HG03378 (cell line): ENCODE data around the gene ANAPC4.

Source experiments
- ATAC-seq: cut with Tn5 transposase; IDR thresholded peaks from one replicate; pipeline ENCODE4 v1.9.1; 2021; ENCODE audit warnings: mild to moderate bottlenecking, moderate library complexity; ENCODE audit not compliant: unreplicated experiment

The ANAPC4 gene

DNA sequence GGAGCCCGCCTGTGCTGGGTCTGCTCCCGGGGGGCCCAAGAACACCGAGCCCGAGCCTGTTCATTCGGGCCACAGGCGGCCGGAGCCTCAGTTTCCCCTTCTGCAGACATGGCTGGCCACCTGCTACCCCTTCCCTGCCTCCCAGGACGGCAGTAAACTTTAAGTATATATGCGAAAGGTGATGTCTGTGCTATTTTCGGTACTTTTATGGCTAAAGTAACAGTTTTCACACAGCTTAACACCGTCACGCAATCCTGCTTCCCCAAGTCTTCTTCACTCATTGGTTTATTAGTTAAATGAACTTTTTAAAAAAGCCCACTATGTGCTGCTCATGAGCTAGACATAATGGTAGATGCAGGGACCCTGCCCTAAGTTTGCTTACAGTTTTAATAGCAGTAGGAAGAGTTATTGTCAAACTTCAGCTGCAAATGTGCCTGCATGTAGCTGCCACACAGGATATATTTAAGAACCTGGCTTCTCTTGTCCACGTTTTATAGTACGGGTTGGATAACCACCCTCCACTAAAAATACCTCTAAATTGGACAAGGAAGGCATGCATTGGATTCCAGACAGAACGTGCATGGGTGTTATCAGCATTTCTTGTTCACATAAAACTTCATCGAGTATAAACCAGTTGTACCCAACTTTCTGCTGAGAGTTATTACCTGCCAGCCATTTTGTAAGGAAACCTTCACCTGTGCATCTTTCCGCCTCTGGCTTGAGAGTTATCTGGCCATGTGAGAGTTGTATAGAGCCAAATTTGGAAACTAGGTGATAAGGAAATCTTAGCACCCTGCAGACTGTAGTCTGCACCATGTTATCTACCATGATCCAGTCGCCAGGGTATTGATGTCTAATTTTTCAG lies 741 bp downstream of the ANAPC4 start:
- peak; percentile 21 for ATAC-seq

DNA sequence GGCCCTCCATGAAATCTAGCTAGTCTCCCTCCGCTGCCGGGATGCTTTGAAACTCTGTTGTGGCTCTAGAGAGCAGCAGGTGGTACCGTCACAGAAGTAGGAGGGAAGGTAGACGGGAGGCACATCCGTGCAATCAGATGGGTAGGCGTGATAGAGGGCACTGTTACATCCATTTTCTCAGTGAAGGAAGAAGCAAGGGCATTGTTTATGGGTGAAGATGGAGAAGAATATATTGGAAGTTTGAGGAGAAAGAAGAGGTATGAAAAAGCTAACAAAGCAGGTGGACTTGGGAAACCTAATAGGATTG lies 1.3 kb downstream of the ANAPC4 start:
- ATAC-seq = no peak

DNA sequence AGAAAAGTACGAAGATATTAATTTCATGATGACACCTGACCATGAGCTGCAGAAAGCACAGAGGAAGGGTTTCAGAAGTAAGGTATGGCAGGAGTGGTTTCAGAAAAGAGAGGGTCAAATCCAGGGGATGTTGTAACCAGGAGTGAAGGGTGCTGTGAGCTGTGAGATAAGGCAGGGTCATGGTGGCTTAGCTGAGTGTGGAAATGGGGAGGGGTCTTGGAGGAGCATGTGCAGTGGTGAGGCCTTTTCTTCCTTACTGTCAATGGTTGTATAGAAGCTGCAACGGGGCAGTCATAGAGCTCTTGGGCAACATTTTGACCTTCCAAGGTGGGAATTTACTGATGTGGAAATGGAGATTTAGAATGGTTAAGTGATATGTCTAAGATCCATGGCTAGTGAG lies 2.5 kb downstream of the ANAPC4 start:
- no peak for ATAC-seq

DNA sequence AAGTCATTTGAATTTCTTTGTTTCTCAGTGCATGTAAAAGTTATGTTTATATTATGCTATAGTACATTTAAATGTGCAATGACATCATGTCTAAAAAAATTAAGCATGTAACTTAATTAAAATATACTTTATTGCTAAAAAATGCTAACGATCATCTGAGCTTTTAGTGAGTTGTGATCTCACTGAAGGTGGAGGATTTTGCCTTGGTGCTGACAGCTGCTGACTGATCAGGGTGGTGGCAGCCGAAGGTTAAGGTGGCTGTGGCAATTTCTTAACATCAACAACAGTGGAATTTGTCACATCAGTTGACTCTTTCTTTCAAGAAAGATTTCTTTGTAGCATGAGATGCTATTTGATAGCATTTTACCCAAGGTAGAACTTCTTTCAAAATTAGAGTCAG lies 6.6 kb downstream of the ANAPC4 start:
- no peak for ATAC-seq

DNA sequence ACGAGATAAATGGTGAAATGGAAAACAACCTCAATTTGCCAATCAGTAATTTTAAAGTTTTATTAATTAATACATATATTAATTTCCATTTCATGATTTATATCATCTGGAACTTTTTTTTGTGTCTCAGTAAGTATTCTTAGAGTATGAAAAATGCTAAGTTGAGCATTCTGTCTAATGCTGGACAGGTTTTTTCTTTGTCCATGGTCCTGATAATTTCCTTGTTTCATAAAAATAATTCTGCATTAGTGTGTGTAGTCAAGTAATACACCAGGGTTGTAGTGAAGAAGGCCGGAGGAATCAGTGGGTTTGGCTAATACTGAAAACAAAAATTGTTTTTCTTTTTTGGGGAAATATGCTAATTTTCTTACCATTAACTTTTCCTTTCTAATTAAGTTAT lies 9.9 kb downstream of the ANAPC4 start:
- ATAC-seq = no peak

DNA sequence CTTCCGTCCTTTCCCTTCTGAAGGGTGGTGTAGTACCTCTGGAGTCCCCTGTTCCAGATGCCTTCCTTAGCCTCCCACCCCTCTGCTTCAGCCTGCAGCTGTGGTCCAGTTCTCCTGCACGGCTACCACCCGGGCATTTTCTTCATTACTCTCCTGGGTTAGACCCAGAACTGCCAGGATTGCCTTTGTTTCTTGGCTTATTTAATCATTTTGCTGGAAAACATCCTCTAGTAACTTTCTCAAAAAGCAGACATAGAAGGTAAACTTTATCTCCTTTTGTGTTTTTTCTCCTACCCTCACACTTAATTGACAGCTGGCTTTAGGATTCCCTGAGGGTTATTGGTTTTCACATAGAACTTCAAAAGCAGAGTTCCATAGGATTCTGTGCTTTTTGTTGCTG lies 20.2 kb downstream of the ANAPC4 start:
- no peak for ATAC-seq

DNA sequence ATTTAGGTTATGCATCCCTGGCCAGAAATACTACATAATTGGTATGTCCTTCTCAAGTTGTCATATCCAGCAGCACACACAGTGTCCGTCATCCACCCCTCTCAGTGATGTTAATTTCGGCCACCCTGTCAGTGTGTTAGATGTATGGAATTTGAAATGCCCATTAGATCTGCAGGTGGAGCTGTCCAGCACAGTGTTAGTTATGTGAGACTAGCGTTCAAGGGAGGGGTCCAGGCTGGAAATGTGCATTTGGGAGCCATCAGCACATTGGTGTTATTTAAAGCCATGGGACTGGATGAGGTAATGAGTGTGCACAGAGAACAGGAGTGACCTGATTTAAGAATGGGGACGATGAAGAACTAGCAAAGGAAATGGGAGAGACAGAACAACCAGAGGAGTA lies 22.4 kb downstream of the ANAPC4 start:
- ATAC-seq = no peak

DNA sequence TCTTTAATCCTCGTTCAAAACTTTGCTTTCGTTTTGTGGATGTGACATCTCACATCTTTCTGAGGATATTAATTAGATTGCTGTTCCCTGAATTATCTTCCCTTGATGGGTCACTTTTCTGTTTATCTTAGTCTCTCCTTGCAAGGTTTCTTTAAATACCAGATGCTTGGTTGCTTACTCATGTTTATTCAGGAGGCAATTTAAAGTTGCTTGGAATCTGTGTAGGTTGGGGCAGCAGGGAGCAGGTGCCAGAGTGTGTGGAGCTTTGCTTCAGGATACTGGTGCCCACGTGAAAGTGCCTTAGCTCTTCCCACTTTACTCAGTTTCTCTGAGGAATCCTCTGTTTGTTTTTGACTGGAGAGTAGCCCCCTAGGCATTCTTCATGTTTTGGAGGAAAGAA lies 24.0 kb downstream of the ANAPC4 start:
- ATAC-seq = no peak

DNA sequence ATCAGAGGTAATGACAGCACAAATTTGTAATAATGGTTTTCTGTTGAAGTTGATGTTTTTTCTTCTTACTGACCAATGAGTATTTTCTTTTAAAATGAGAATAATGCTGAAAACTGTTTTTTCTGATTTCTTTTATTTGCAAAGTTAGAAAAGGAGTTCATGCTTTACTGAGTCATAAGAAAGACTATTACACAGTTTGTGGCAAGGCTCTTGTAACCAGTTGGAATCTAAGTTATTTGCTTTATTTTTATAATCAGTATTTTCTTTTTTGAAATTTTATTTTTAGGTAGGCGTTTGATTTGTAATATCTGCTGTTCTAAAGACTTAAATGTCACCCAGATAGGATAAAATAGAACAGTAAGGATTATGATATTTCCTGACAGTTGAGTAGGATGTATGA lies 25.5 kb downstream of the ANAPC4 start:
- ATAC-seq = no peak

DNA sequence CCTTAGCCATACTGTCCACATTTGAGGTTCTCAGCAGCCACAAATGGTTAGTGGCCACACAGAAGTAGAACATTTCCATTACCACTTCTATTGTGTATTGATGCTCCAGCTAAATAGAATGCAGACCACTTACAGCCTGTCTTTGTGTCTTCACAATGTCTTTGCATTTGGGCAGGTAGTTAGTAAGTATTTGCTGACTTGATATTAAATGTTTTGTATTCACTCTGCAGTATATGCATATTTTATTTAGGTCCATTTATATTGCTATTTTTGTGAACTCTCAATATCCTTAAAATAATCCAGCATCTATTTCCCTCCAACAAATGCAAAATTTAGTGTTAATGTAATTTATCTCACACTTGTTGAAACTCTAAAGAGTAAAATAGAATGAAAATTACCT lies 26.6 kb downstream of the ANAPC4 start:
- ATAC-seq = no peak

DNA sequence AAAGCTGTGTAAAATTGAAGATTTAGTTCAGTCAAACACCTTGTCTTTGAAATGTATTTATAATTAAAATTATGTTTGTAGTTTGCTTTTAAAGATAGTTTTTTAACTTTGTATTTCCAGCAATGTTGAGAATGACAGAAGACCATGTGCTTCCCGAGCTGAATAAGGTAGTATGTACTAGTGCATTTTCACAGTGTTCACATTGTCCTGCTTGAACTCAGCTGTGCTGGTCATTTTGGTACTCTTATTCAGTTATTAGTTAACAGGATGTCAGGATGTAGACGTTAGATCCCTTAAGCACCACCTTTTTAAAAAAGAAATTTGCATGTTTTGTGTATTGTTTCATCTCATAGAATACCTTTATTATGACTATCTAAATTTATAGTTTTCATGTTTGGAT lies 28.4 kb downstream of the ANAPC4 start:
- ATAC-seq = no peak

DNA sequence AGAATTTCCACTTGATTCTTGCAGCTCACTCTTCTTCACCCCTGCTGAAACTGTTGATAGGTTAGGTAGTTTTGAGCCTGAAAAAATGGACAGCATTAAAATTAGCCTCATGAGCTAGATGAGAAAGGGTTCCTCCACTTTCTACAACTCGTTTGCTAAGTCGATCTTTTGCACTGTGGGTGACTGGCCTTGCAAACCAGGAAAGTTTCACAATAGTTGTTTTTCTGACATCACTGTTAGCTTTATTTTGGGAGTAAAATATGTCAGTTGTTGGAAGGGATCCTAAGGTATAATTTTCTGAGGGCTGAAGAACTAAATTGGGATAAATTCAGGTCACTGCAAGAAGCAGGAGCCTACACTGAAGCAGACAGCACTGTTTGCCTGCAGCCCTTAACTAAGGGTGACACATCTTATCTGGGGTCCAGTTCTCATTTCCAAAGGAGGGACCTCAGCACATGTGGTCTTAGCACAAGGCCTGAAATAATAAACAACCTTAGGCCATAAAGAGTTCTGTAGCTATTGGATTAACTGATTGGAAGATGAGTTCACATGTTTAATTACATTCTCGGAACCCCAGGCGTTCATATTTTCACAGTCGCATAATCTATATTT lies 29.1 kb downstream of the ANAPC4 start:
- ATAC-seq = no peak

DNA sequence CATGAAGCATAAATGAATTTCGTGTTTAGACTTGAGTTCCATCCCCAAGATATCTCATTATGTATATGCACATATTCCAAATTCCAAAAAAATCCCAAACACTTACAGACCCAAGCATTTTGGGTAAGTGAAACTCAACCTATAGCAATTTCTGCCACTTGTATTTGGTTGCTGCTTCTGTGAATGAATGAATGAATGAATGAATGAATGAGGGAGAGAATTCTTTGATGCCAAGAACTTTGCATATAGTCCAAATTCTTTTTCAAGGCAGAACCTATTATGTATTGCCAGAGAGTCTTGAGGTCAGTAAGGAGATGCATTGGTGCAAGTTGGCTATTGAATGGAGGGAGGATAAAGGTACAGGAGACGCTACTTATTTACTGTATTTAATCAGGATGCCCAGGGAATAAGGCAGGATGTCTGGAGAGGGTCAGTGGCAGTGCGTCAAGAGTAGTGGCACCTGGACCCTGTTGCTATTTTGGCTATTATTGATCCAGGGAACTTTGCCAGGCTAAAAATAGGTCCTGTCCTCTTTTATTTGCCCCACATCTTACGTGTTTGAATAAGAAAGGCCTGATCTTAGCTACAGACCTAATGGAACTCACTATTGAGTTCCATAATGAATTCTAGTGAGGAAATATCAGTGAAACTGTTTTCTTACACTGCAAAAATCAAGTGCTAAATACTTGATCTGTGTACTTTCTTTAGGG lies 33.9 kb downstream of the ANAPC4 start:
- ATAC-seq = no peak

DNA sequence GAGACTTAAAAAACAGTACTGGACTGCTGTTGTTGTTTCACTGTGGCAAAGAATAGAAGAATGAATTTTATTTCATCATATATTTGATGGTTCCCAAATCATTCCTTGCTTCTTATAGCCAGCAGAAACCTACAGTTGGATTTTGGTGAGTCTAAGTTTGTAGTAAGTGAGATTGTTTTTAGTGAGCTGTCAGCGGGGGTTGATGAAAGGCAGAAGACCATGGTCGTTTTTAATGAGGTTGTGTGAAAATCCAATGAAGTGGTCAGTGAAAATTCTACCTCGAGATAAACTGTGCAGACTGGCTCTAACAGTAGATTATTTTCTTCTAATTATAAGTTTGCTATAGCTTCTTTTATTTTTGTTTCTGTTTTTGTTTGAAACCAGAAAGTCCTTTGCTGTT lies 36.2 kb downstream of the ANAPC4 start:
- no peak for ATAC-seq

DNA sequence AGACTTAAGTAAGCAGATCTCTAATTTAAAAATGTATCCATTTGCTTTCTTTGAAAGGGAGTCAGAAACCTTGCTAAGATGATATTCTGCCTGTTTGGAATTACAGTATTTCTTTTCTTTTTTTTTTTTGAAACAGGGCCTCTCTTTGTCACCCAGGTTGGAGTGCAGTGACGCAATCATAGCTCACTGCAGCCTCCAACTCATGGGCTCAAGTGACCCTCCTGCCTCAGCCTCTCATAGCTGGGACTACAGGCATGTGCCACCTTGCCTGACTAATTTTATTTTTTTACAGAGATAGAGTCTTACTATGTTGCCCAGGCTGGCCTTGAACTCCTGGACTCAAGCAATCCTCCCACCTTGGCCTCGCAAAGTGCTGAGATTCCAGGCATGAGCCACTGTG lies 40.0 kb downstream of the ANAPC4 start:
- no peak for ATAC-seq

DNA sequence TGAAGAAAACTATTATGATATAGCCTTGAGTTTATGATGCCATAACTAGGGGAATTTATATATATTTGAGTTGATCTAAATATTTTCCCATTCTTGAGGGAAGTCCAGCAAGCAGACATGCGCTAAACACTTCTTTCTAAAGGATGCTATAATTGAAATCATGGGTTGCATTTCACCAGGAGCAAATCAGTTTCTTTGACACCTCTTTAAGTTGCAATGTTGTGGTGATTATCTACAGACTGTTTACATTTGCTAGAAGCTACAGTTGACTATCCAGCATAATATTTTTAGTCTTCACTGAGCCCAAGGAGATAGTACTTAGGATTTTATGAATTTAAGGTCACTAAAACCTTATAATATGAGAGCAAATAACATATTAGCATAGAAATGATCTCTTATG lies 43.9 kb downstream of the ANAPC4 start:
- no peak for ATAC-seq

DNA sequence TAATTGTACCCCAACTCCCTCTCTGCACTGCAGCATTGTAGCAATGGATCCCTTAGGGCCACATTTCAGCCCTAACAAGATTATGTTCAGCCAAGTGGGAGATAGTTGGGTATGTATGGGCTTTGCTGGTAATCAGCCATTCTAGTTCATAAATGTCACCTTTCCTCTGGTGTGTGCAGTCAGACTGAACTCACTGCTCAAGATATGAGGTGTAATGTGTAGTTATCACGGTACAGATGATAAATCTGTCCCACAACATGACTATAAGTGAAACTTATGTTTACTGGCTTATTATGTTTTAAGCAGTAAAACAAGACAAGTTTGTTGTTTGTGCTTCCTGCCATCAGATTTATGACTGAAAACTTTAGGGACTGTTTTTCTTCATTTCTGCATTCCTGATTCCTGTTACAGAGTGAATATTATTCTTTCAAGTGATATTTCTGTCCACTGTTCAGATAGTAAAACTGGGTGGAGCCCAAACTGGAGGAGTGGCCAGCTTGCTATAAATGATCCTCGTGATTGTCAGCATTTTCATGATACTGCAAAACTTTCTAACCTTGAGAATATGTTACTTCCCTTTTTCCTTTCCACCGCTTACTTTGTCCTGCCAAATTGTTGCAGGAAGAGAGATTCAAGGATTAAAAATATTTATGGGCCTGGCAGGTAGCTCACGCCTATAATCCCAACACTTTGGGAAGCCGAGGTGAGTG lies 44.9 kb downstream of the ANAPC4 start:
- ATAC-seq = peak; percentile 47

DNA sequence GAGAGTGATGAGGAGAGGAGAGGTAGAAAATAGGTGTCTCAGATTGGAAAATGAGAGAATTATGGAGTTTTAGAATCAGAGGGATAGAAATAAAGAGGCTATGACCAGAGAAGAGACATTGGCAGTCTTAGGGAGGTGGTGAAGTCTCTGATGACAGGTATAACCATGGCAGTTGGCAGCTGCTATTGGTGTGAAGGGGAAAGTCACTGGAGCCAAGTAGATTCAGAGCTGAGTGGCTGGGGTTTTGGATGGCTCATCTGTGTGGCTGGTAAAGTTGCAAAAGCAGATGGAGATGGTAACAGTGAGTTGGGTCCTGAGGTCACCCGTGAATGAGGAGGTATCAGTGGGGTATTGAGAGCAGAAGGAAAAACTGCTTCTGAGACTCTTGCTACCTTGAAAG lies 46.5 kb downstream of the ANAPC4 start:
- no peak for ATAC-seq

DNA sequence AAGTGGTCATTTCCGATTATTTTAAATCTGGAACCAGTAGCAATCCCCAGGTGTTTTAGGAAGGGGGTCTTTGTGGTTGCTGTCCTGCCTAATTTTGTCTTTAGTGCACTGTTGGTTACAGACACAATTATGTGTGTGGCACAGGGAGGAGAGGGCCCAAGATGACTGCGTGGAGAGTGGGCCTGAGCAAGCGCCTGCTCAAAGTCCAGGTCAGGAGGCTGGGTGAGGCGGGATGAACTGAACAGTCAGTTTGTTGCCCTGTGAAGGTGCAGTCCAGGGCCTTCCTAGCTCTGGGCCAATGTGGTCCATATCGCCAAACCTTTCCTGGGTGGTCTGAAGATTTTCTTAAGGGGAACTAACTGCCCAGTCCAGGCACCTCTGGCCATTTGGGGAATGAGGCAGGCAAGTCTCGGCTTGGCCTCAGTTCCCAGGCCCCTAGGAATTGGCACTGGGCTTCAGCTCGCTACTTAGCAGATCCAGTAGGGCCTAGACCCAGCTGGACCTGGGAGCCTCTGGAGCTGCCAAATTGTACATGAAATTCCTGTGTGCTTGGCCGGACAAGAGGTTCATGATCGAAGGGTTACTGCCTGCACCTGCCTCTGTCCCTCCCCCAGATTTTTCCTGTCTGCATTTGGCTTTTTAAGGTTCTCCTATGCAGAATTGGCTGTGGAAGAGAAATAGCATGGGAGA lies 47.6 kb downstream of the ANAPC4 start:
- no peak for ATAC-seq

DNA sequence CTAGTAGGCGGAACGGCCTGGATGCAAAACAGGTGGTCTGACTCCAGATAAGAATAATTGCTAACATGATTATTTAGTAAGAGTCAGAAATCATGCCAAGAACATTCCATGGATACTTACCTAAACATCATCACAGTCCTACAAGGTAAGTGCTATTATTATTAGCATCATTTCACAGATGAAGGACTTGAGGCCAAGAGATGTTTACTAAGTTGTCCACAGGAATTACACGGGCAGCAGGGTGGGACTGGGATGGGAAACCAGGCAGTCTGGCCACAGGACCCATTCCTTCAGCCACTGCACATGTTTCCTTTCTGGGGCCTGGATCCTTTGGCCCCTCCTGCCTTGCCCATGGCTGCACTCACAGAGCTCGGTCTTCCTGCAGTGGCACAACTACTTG lies 48.3 kb downstream of the ANAPC4 start:
- no peak for ATAC-seq

DNA sequence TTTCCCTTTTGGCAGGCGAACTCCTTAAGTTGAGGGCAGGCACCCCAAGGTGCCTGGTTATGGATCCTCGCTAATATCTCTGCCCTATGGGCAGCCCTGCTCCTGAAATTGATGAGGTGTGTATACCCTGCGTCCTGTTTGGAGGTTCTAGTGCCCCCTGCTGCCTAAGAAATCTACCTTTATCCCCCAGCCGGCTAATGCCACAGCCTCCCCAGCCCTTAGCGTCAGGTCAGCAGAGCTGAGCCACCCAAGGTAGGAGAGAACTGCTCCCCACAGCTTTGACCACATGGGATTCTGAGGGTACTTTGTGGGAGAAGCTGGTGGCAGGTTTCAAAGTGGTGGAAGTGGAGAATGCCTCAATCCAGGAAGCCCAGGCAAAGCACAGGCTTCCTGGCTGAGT lies 50.8 kb downstream of the ANAPC4 start:
- ATAC-seq = no peak
